Parathyroid adenoma (tissue), 2 donors: ENCODE results near the gene DLL1.

Experiments used
- H2AFZ ChIP-seq: fragments of 300-600 bp; sonication (generic); one replicate; pipeline ENCODE4 v1.7.0; 2017; ENCODE audit warnings: antibody characterized with exemption, mild to moderate bottlenecking
- H3K27ac ChIP-seq: fragments of 300-600 bp; sonication (generic); one replicate; pipeline ENCODE4 v1.7.0; 2017
- H3K27me3 ChIP-seq: fragments of 300-600 bp; sonication (generic); one replicate; pipeline ENCODE4 v1.7.0; 2017; ENCODE audit warnings: low read length; ENCODE audit not compliant: control insufficient read depth, insufficient read depth
- H3K36me3 ChIP-seq: fragments of 300-600 bp; sonication (generic); one replicate; pipeline ENCODE4 v1.7.0; 2017; ENCODE audit warnings: low read length; ENCODE audit not compliant: control insufficient read depth, insufficient read depth
- H3K4me1 ChIP-seq: fragments of 300-600 bp; sonication (generic); one replicate; pipeline ENCODE4 v1.7.0; 2017; ENCODE audit warnings: control low read depth
- H3K4me2 ChIP-seq: fragments of 300-600 bp; sonication (generic); one replicate; pipeline ENCODE4 v1.7.0; 2017; ENCODE audit warnings: low read length
- H3K4me3 ChIP-seq: fragments of 300-600 bp; sonication (generic); one replicate; pipeline ENCODE4 v1.7.0; 2017; ENCODE audit warnings: low read depth, low read length
- H3K79me2 ChIP-seq: fragments of 300-600 bp; sonication (generic); one replicate; pipeline ENCODE4 v1.7.0; 2017; ENCODE audit warnings: control low read depth
- H3K9ac ChIP-seq: fragments of 300-600 bp; sonication (generic); one replicate; pipeline ENCODE4 v1.7.0; 2017; ENCODE audit warnings: mild to moderate bottlenecking
- H3K9me3 ChIP-seq: fragments of 300-600 bp; sonication (generic); one replicate; pipeline ENCODE4 v1.7.0; 2017; ENCODE audit warnings: low read length; ENCODE audit not compliant: control insufficient read depth
- TF ChIP-seq, protein P1 (sequence below): fragments of 300-600 bp; sonication (generic); IDR thresholded peaks from one replicate; pipeline ENCODE4 v1.7.0; 2017; ENCODE audit warnings: antibody characterized with exemption, mild to moderate bottlenecking
- donor health status: primary hyperparathyroidism.

The DLL1 gene

DNA sequence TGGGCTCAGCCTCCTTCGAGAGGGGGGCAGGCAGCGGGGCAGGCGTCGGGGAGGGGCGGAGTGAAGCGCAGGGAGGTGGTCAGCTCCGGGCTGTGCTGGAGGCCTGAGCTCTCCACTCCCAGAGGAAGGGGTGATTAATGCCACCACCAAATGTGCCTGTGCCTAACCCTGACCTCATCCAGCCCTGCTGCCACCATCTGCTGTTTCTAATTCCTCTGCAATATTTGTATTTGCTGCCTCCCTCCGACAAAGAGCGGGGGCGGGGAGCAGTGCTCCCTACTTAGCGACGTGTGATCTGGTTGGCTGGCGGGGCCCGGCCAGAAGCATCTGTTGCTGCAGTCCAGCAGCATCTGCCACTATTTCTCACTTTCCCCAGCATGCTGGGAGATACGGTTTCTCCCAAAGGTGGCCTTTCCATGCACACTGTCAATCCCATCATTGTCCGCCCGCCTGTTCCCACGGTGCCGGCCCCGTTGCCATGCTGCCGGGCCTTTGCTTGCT lies 47.0 kb downstream of the DLL1 start:
- no peaks in the 10 kb centered on the region for H3K27me3 ChIP-seq
- no peaks in the 10 kb centered on the region for H3K9me3 ChIP-seq
- H3K9ac ChIP-seq: no peak overlapping the region
- no peak overlapping the region for H3K4me2 ChIP-seq
- H3K27ac ChIP-seq: no peak overlapping the region
- H3K4me3 ChIP-seq: no peak overlapping the region
- no peaks in the 10 kb centered on the region for H3K79me2 ChIP-seq
- TF ChIP-seq, protein P1, sequence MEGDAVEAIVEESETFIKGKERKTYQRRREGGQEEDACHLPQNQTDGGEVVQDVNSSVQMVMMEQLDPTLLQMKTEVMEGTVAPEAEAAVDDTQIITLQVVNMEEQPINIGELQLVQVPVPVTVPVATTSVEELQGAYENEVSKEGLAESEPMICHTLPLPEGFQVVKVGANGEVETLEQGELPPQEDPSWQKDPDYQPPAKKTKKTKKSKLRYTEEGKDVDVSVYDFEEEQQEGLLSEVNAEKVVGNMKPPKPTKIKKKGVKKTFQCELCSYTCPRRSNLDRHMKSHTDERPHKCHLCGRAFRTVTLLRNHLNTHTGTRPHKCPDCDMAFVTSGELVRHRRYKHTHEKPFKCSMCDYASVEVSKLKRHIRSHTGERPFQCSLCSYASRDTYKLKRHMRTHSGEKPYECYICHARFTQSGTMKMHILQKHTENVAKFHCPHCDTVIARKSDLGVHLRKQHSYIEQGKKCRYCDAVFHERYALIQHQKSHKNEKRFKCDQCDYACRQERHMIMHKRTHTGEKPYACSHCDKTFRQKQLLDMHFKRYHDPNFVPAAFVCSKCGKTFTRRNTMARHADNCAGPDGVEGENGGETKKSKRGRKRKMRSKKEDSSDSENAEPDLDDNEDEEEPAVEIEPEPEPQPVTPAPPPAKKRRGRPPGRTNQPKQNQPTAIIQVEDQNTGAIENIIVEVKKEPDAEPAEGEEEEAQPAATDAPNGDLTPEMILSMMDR: no peak
- no peaks in the 10 kb centered on the region for H3K4me1 ChIP-seq
- no peak overlapping the region for H2AFZ ChIP-seq
- H3K36me3 ChIP-seq: no peaks in the 10 kb centered on the region

DNA sequence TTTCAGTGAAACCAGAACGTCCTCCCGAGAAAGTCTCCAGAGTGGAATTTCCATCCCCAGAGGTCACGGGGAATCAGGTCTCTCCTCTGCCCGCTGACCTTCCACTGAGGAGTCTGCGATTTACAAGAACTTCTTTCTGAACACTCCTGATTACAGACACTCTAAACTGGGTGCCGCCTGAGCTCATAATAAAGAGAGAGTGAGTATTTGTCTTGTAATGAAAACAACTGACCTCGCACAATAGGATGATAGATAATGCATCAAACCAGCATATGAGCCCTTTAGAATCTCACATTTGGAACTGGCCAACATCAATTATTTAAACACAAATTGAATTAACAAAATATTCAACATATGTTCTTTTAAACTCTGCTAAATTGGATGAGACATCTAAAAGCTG lies 47.5 kb downstream of the DLL1 start:
- H3K9me3 ChIP-seq: no peaks in the 10 kb centered on the region
- no peaks in the 10 kb centered on the region for H3K79me2 ChIP-seq
- no peak overlapping the region for H3K27ac ChIP-seq
- H3K27me3 ChIP-seq: no peaks in the 10 kb centered on the region
- H3K4me3 ChIP-seq: no peak overlapping the region
- no peak overlapping the region for H3K4me2 ChIP-seq
- TF ChIP-seq, protein P1: no peak
- H3K36me3 ChIP-seq: no peaks in the 10 kb centered on the region
- no peak overlapping the region for H2AFZ ChIP-seq
- H3K4me1 ChIP-seq: no peaks in the 10 kb centered on the region
- no peak overlapping the region for H3K9ac ChIP-seq

DNA sequence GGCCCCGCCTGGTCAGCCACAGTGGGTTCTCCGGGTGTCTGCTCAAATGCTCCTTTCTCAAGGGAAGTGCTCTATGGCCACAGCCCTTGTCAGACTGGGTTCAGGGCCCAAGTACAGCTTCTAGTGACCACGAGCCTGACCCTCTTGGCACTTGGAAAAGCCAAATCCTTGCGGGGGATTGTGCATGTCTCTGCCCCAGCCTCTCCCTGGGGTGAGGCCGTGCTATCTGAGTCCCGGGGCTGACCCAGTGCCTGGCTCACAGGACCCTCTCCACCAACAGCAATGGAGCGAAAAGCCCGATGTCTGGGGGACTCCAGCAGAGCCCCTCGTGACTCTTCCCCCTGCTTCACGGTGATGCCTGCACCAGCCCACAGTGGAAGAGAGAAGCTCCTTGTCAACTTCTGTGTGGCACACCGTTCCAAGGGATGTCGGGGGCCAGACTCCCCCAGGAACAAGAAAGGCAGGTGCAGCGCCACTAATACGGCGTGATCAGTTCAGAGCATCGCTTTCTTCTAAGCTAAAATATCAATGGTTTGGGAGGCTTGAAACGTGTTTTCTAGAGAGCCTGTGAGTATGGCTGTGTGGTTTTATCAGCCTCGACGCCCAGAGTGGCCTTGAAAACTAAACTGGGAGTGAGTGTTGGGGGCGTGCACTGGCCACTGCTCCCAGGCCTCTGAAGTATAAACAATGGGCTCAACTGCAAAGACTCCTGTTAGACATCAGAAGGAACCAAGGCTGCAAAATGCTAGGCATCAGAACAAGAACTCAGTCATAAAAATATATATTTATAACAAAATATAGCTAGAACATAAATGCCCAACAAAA lies 51.9 kb downstream of the DLL1 start:
- Histone ChIP-seq H3K27ac (no peak overlapping the region), H3K27me3 (no peaks in the 10 kb centered on the region), H3K4me3 (no peak overlapping the region), H3K79me2 (no peaks in the 10 kb centered on the region), H2AFZ (no peak overlapping the region), H3K9ac (no peak overlapping the region), H3K4me1 (no peaks in the 10 kb centered on the region), H3K36me3 (no peaks in the 10 kb centered on the region), H3K4me2 (no peak overlapping the region), H3K9me3 (no peaks in the 10 kb centered on the region)
- TF ChIP-seq, protein P1: no peak

DNA sequence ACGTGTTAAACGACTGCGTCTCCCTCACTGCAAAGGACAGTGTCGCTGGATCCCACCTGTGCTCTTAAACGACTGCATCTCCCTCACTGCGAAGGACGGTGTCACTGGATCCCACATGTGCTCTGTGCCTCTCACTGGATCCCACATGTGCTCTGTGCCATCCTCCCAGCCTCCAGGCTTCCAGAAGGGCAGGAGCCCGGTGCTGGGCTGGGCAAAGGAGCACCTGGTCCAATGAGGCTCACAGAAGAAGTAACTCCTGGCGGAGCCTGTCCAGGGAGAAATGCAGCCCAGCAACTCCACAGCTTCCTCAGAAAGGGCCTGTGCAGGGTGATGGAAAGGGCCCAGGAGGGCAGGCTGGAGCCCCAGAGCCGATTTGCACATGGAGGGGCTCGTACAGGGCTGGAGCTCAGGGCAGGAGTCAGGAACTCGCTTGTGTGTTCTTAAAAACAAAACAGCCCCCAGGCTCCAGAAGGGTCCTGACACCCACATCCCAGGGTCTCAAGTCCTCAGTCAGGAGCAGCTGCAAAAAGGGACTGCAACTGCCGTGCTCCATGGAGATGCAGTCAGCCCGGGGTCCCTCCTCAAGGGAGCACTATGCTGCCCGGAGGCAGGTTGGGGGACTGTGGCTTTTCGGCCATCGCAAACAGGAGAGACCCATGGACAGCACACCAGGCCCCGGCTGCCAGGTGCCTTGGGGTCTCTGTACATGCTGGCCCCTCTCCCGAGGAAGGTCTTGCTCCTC lies 52.7 kb downstream of the DLL1 start:
- H3K4me2 ChIP-seq: no peak overlapping the region
- H3K27ac ChIP-seq: no peak overlapping the region
- TF ChIP-seq, protein P1: no peak

More for the DNA sequence above, 52.7 kb downstream of the DLL1 start:
- no peak overlapping the region for H3K9ac ChIP-seq
- H2AFZ ChIP-seq: no peak overlapping the region
- no peak overlapping the region for H3K4me3 ChIP-seq
- no peaks in the 10 kb centered on the region for H3K9me3 ChIP-seq
- no peaks in the 10 kb centered on the region for H3K79me2 ChIP-seq
- no peaks in the 10 kb centered on the region for H3K27me3 ChIP-seq
- H3K36me3 ChIP-seq: no peaks in the 10 kb centered on the region
- no peaks in the 10 kb centered on the region for H3K4me1 ChIP-seq
